Immature natural killer cell (primary cell): ENCODE data around the gene SDHAF3. TPM values are rescaled to one million over a fixed set of nuclear protein-coding genes. Genes with fewer than 3 reads are reported as not detected.
A peak's percentile ranks its signal among the peaks of the same experiment; 100 is the strongest.
"Not testable (repeated sequence)": the region's sequence is repeated elsewhere in the genome, so short reads cannot be mapped to it uniquely, and the experiment has no call there.

Experiments
- DNase-seq, 3 donors: peaks; one replicate each; pipeline ENCODE4 v3.0.0; 2022; ENCODE audit warnings: mixed read lengths in 1 of 3
- H3K27ac Mint-ChIP-seq, 6 donors: one replicate each; pipeline ENCODE4 v1.8.0; 2020; ENCODE audit warnings: mixed read lengths in 6 of 6, mild to moderate bottlenecking in 5 of 6, inconsistent platforms in 4 of 6, moderate library complexity in 3 of 6
- H3K27me3 Mint-ChIP-seq, 3 donors: one replicate each; pipeline ENCODE4 v1.8.0; 2020 to 2021; ENCODE audit warnings: low read depth in 3 of 3, mild to moderate bottlenecking in 3 of 3, mixed read lengths in 3 of 3, moderate library complexity in 3 of 3, inconsistent platforms in 1 of 3
- H3K36me3 Mint-ChIP-seq, 3 donors: one replicate each; pipeline ENCODE4 v1.8.0; 2020; ENCODE audit warnings: mixed read lengths in 3 of 3, inconsistent platforms in 2 of 3, mild to moderate bottlenecking in 2 of 3
- H3K4me1 Mint-ChIP-seq, 2 donors: one replicate each; pipeline ENCODE4 v1.8.0; 2020; ENCODE audit warnings: inconsistent platforms in 2 of 2, mild to moderate bottlenecking in 2 of 2, mixed read lengths in 2 of 2, moderate library complexity in 1 of 2
- H3K4me3 Mint-ChIP-seq, 5 donors: one replicate each; pipeline ENCODE4 v1.8.0; 2020; ENCODE audit warnings: mild to moderate bottlenecking in 5 of 5, mixed read lengths in 5 of 5, inconsistent platforms in 3 of 5, moderate library complexity in 3 of 5
- H3K9me3 Mint-ChIP-seq, 6 donors: one replicate each; pipeline ENCODE4 v1.8.0; 2020; ENCODE audit warnings: mild to moderate bottlenecking in 6 of 6, mixed read lengths in 6 of 6, inconsistent platforms in 4 of 6, moderate library complexity in 3 of 6
- polyA plus RNA-seq, 3 donors: library from polyadenylated mRNA; unstranded; fragments of 300-500 nt; fragmentation: Illumina TruSeq; gene quantifications; one replicate each; pipeline ENCODE4 v1.2.3, GENCODE V29; 2021

Gene SDHAF3
- polyA plus RNA-seq, 3 donors from 2014 or later: 34.5 to 48.1 (median 36.8) TPM

DNA sequence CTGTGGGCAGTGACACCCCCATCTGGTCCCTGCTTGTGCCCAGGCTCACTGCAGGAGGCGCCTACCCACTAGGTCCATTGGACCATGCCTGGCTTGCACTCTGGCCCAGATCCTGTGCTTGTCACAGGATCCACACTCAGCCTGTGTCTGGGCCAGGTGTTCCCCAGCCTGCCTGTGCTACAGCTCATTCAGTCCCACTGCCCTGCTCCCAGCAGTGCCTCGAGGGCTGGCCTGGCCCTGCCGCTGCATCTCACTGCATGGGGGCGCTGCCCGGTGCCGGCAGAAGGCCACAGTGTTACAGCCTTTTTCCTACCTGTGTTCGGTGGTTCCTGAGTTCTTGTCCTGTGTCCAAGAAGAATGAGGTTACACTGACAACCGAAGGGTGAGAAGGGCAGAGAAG lies 21.3 kb downstream of the SDHAF3 start:
- peaks cover 36 to 41% (median 38%) of the 10 kb centered on the region in 3 donors for H3K36me3 Mint-ChIP-seq
- peaks cover 0 to 2% of the 10 kb centered on the region in 2 donors for H3K4me1 Mint-ChIP-seq
- H3K9me3 Mint-ChIP-seq: peaks cover 6 to 28% (median 19%) of the 10 kb centered on the region in 6 donors
- H3K27me3 Mint-ChIP-seq: no peaks in the 10 kb centered on the region
- no peak for DNase-seq
- no peak overlapping the region for H3K4me3 Mint-ChIP-seq
- H3K27ac Mint-ChIP-seq: no peak overlapping the region

DNA sequence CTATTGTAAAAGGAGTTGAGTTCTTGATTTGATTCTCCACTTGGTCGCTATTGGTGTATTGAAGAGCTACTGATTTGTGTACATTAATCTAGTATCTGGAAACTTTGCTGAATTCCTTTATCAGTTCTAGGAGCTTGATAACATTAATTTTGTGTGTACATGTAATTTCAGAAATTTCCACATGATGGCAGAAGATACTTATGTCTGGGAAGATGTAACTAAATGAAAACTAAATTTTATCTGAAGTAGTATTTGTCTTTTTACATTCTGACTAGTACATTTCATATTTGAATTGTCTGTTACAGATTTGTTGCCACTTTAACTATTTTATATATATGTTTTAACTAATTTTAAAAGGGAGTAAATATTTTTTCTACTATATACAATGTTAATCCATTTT lies 27.6 kb downstream of the SDHAF3 start:
- Mint-ChIP-seq H3K27me3 (no peaks in the 10 kb centered on the region), H3K9me3 (peaks cover 2 to 18% (median 15%) of the 10 kb centered on the region in 6 donors), H3K36me3 (peaks cover 18 to 27% (median 21%) of the 10 kb centered on the region in 3 donors), H3K4me3 (no peak overlapping the region), H3K4me1 (no peaks in the 10 kb centered on the region), H3K27ac (no peak overlapping the region)
- DNase-seq: no peak

DNA sequence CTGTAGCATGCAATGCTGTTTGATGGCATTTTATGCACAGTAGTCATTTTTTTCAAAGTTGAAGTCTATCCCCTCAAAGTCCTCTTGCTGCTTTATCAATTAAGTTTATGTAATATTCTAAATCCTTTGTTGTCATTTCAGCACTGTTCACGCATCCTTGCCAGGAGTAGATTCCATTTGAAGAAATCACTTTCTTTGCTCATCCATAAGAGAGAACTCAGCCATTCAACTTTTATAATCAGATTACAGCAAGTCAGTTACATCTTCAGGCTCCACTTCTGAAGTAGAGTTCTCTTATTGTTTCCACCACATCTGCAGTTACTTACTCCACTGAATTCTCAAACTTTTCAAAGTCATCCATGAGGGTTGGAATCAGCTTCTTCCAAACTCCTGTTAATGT lies 32.3 kb downstream of the SDHAF3 start:
- Mint-ChIP-seq H3K4me3 (no peak overlapping the region), H3K9me3 (no peaks in the 10 kb centered on the region), H3K27me3 (no peaks in the 10 kb centered on the region), H3K36me3 (peaks cover 0 to 17% (median 8%) of the 10 kb centered on the region in 3 donors), H3K27ac (no peak overlapping the region), H3K4me1 (no peaks in the 10 kb centered on the region)
- no peak for DNase-seq

DNA sequence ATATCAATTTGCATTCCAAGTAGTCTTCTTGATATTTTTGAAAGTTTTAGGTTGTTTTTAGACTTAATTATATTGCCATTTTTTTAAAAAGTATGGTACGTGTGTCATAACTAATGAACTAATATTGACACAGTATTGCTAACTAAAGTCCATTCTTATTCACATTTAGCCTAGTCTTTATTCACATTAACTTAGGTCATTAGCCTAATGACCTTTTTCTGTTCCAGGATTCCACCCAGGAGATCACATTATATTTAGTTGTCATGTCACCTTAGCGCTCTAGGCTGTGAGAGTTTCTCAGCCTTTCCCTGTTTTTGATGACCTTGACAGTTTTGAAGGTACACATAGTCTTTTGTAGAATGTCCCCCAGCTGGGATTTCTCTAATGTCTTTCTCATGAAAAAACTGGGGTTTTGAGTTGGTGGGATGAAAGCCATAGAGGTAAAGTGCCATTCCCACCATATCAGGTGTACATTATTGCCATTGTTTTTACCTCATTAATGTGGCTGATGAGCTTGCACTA lies 38.5 kb downstream of the SDHAF3 start:
- H3K9me3 Mint-ChIP-seq: peaks cover 0 to 14% (median 1%) of the 10 kb centered on the region in 6 donors
- peaks cover 0 to 2% (median 0%) of the 10 kb centered on the region in 3 donors for H3K27me3 Mint-ChIP-seq
- no peaks in the 10 kb centered on the region for H3K4me1 Mint-ChIP-seq
- DNase-seq: no peak
- peaks cover 13 to 32% (median 19%) of the 10 kb centered on the region in 3 donors for H3K36me3 Mint-ChIP-seq
- no peak overlapping the region for H3K27ac Mint-ChIP-seq
- no peak overlapping the region for H3K4me3 Mint-ChIP-seq

DNA sequence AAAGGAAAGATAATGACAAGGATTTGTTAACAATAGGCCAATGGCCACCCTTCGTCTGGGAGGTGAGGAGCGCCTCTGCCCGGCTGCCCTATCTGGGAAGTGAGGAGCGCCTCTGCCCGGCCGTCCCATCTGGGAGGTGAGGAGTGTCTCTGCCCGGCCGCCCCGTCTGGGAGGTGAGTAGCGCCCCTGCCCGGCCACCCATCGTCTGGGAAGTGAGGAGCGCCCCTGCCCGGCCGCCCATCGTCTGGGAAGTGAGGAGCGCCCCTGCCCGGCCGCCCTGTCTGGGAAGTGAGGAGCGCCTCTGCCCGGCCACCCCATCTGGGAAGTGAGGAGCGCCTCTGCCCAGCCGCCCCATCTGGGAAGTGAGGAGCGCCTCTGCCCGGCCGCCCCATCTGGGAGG lies 42.5 kb downstream of the SDHAF3 start:
- not testable (repeated sequence) for H3K27me3 Mint-ChIP-seq, H3K27ac Mint-ChIP-seq, H3K4me3 Mint-ChIP-seq, DNase-seq
- Mint-ChIP-seq H3K9me3 (peaks cover 0 to 14% (median 2%) of the 10 kb centered on the region in 6 donors), H3K36me3 (peaks cover 19 to 37% (median 30%) of the 10 kb centered on the region in 3 donors), H3K4me1 (peaks cover 6 to 14% of the 10 kb centered on the region in 2 donors)

DNA sequence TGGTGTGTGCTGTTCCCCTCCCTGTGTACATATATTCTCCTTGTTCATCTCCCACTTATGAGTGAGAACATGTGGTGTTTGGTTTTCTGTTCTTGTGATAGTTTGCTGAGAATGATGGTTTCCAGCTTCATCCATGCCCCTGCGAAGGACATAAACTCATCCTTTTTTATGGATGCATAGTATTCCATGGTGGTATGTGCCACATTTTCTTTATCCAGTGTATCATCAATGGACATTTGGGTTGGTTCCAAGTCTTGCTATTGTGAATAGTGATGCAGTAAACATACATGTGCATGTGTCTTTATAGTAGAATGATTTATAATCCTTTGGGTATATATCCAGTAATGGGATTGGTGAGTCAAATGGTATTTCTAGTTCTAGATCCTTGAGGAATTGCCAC lies 44.1 kb downstream of the SDHAF3 start:
- H3K4me1 Mint-ChIP-seq: peaks cover 6 to 20% of the 10 kb centered on the region in 2 donors
- peaks cover 19 to 42% (median 40%) of the 10 kb centered on the region in 3 donors for H3K36me3 Mint-ChIP-seq
- H3K9me3 Mint-ChIP-seq: peaks cover 0 to 14% (median 2%) of the 10 kb centered on the region in 6 donors
- H3K27ac Mint-ChIP-seq, H3K27me3 Mint-ChIP-seq, H3K4me3 Mint-ChIP-seq, DNase-seq: not testable (repeated sequence)

DNA sequence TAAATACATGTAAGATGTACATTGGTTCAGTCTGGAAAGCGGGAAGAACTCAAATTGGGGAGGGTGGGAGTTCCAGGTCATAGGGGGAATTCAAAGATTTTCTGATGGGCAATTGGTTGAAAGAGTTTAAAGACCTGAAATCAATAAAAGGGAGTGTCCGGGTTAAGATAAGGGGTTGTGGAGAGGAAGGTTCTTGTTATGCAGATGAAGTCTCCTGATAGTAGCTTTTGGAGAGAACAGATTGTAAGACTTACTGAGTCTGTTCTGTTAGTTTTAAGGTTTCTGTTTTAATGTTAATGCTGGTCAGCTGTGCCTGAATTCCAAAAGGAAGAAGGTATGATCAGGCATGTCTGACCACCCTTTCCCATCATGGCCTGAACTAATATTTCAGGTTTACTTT lies 48.8 kb downstream of the SDHAF3 start:
- Mint-ChIP-seq H3K36me3 (peaks cover 5 to 31% (median 29%) of the 10 kb centered on the region in 3 donors), H3K27ac (peak overlapping the region in 1 of 6 donors; percentile 46), H3K4me3 (no peak overlapping the region), H3K4me1 (peaks cover 15 to 28% of the 10 kb centered on the region in 2 donors), H3K27me3 (peaks cover 0 to 2% (median 1%) of the 10 kb centered on the region in 3 donors), H3K9me3 (peaks cover 0 to 2% (median 0%) of the 10 kb centered on the region in 6 donors)
- DNase-seq: no peak

DNA sequence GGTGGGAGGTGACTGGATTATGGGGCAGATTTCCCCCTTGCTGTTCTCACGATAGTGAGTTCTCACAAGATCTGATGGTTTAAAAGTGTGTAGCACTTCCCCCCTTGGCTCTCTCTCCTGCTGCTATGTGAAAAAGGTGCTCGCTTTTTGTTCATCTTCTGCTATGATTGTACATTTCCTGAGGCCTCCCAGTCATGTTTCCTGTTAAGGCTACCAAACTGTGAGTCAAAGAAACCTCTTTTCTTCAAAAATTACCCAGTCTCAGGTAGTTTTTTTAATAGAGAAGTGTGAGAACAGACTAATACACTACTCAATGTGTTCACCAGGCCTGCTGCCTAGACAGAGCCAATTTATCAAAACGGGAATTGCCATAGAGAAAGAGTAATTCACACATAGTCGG lies 49.7 kb downstream of the SDHAF3 start:
- Mint-ChIP-seq H3K4me3 (no peak overlapping the region), H3K4me1 (peaks cover 13 to 21% of the 10 kb centered on the region in 2 donors), H3K27ac (no peak overlapping the region), H3K27me3 (peaks cover 0 to 2% (median 1%) of the 10 kb centered on the region in 3 donors), H3K36me3 (peaks cover 5 to 25% (median 23%) of the 10 kb centered on the region in 3 donors), H3K9me3 (peaks cover 0 to 1% (median 0%) of the 10 kb centered on the region in 6 donors)
- DNase-seq: no peak

DNA sequence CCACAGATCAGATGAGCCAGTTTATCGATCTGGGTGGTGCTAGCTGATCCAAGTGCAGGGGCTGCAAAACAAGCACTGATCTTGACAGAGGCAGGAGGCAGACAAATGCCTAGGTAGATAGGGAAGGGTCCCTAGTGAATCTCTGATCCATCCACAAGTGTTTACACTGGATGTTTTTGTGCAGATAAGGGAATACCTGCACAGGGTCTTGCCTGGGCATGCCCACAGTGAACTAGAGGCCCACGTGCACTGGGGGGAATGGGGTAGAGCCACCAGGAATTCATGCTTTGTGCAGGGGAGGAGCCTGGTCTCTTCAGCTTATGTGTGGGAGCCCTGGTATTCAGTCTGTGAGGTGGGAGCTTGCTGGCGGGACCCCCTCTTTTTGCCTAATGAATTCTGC lies 50.3 kb downstream of the SDHAF3 start:
- Mint-ChIP-seq H3K27ac (no peak overlapping the region), H3K36me3 (peaks cover 0 to 25% (median 18%) of the 10 kb centered on the region in 3 donors), H3K9me3 (peaks cover 0 to 1% (median 0%) of the 10 kb centered on the region in 6 donors)

DNA sequence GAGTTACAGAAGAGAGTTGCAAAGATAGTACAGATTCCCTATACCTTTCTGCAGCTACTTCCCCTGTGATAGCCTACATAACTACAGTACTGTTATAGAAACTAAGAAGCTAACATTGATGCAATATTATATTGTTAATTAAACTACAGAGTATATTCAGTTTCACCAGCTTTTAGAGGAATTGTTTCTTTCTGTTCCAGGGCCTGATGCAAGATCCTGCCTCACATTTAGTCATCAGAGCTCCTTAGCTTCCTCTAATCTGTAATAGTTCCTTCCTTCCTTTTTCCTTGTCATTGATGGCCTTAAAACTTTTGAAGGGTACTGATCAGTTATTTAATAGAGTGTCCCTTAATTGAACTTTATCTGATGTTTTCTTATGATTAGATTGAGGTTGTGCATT lies 56.8 kb downstream of the SDHAF3 start:
- peaks cover 0 to 4% (median 0%) of the 10 kb centered on the region in 3 donors for H3K27me3 Mint-ChIP-seq
- H3K27ac Mint-ChIP-seq: no peak overlapping the region
- peaks cover 0 to 2% of the 10 kb centered on the region in 2 donors for H3K4me1 Mint-ChIP-seq
- no peak for DNase-seq
- no peaks in the 10 kb centered on the region for H3K36me3 Mint-ChIP-seq
- H3K4me3 Mint-ChIP-seq: no peak overlapping the region
- H3K9me3 Mint-ChIP-seq: no peaks in the 10 kb centered on the region

More for the DNA sequence above, 50.3 kb downstream of the SDHAF3 start:
- Mint-ChIP-seq H3K27me3 (peaks cover 0 to 2% (median 1%) of the 10 kb centered on the region in 3 donors), H3K4me1 (peaks cover 10 to 16% of the 10 kb centered on the region in 2 donors), H3K4me3 (no peak overlapping the region)
- no peak for DNase-seq

DNA sequence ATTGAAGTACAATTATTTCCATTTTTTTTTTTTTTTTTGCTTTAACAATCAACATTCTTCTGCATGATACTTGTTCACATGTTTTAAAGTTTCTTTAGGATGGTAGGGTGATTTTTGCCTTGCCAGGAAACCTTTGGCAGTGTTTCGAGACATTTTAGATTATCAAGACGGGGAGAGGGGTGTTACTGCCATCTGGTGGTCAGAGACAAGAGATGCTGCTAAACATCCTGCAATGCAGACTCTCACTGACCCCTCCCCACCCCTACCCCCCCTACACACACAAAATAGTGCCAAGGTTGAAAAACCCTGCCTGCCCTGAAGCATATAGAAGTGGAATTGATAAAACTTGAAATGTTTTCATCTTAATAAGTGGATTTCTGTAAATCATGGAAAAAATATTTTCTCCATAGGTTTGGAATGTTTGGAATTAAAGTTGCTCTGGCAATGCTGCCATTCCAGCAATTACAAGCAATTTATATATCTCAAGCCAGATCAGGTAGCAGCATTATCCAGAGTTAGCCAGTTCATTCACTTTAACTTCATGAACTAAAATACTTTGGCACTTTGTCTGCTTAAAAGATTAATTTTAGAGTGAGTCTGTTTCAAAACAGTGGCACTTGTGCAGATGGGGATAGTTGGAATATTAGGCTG lies 62.1 kb downstream of the SDHAF3 start:
- DNase-seq: peak; percentile 32 to 52 (median 46)
- Mint-ChIP-seq H3K36me3 (peaks cover 0 to 13% (median 0%) of the 10 kb centered on the region in 3 donors), H3K9me3 (no peaks in the 10 kb centered on the region), H3K27ac (no peak overlapping the region), H3K4me3 (no peak overlapping the region), H3K4me1 (peaks cover 0 to 5% of the 10 kb centered on the region in 2 donors), H3K27me3 (peaks cover 0 to 4% (median 0%) of the 10 kb centered on the region in 3 donors)

DNA sequence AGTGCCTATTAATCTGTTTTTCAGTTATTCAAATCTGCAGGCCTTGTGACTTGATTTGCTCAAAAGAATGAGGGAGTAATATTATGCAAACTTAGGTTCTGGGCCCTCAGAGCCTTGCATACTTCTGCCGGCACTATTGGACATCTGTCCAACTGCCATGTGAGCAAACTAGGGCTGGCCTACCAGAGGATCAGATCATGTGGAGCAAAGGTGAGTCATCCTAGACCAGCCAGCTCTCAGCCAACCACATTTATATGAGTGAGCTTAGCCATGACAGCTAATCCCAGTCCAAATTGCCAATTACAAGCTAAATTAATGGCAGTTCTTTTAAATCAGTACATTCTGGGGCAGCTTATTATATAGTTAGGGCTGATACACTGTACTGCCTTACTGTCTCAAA lies 69.6 kb downstream of the SDHAF3 start:
- no peak for DNase-seq
- Mint-ChIP-seq H3K4me3 (no peak overlapping the region), H3K36me3 (peaks cover 0 to 14% (median 10%) of the 10 kb centered on the region in 3 donors), H3K27ac (no peak overlapping the region), H3K27me3 (peaks cover 1 to 7% (median 5%) of the 10 kb centered on the region in 3 donors), H3K4me1 (no peaks in the 10 kb centered on the region), H3K9me3 (peaks cover 0 to 2% (median 0%) of the 10 kb centered on the region in 6 donors)

DNA sequence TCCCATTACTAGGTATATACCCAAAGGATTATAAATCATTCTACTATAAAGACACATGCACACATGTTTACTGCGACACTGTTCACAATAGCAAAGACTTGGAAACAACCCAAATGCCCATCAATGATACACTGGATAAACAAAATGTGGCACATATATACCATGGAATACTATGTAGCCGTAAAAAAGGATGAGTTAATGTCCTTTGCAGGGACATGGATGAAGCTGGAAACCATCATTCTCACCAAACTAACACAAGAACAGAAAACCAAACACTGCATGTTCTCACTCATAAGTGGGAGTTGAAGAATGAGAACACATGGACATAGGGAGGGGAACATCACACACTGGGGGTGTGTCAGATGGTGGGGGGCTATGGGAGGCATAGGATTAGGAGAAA lies 78.7 kb downstream of the SDHAF3 start:
- not testable (repeated sequence) for DNase-seq, H3K36me3 Mint-ChIP-seq, H3K27me3 Mint-ChIP-seq, H3K4me3 Mint-ChIP-seq, H3K4me1 Mint-ChIP-seq, H3K27ac Mint-ChIP-seq
- H3K9me3 Mint-ChIP-seq: peaks cover 0 to 11% (median 0%) of the 10 kb centered on the region in 6 donors

DNA sequence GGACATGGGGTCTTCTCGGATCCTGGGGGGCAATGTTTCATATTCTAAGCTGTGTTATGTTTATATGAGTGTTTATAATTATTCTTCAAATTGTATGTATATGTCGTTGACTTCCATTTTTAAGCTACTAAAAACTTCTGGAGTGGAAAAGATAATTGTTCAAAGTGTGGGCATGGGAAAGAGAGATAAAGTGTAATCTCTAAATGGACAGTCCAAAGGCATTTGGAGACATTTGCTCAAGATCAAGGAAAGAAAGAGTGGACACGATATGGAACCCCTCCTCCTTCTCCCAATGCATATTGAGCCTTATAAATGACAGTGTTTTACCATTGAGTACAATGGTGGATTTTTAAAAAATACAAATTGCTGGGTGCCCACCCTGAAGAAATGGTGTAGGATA lies 81.1 kb downstream of the SDHAF3 start:
- Mint-ChIP-seq H3K36me3 (no peaks in the 10 kb centered on the region), H3K4me3 (no peak overlapping the region), H3K27me3 (peaks cover 0 to 4% (median 4%) of the 10 kb centered on the region in 3 donors), H3K4me1 (no peaks in the 10 kb centered on the region), H3K27ac (no peak overlapping the region), H3K9me3 (peaks cover 0 to 11% (median 0%) of the 10 kb centered on the region in 6 donors)
- no peak for DNase-seq
